HL-60 (cell line): ENCODE data around the gene CITED2.

Experiments used
- DNase-seq, 2 experiments: peaks; one replicate each; pipeline ENCODE4 v3.0.0-alpha.2; 2010 to 2020; ENCODE audit warnings: low read depth in 1 of 2, low spot score in 1 of 2
- H3K27ac ChIP-seq: fragments of 250-450 bp; sonication (Bioruptor Pico); replicated peaks from 2 replicates; pipeline ENCODE4 v1.5.1; 2020; ENCODE audit warnings: mild to moderate bottlenecking, moderate library complexity
- H3K27me3 ChIP-seq: fragments of 250-450 bp; sonication (Bioruptor Pico); 2 replicates; pipeline ENCODE4 v1.5.1; 2021; ENCODE audit warnings: mild to moderate bottlenecking, moderate library complexity; ENCODE audit not compliant: insufficient read depth, poor library complexity, severe bottlenecking
- H3K4me3 ChIP-seq: replicated peaks from 2 replicates; pipeline ENCODE4 v1.5.1; 2011; ENCODE audit warnings: mild to moderate bottlenecking, control low read depth, low read length; ENCODE audit not compliant: insufficient read depth
- GABPA ChIP-seq: IDR thresholded peaks from 2 replicates; pipeline ENCODE4 v1.6.1; 2012; ENCODE audit warnings: low read depth
- POLR2AphosphoS5 ChIP-seq: IDR thresholded peaks from 2 replicates; pipeline ENCODE4 v1.6.1; 2012; ENCODE audit warnings: low read depth
- REST ChIP-seq: IDR thresholded peaks from 2 replicates; pipeline ENCODE4 v1.6.1; 2012; ENCODE audit warnings: low read depth; ENCODE audit not compliant: insufficient replicate concordance
- SPI1 ChIP-seq: IDR thresholded peaks from 2 replicates; pipeline ENCODE4 v1.6.1; 2012; ENCODE audit warnings: low read depth, mild to moderate bottlenecking, borderline replicate concordance
- TF ChIP-seq, protein P1 (sequence below): IDR thresholded peaks from one replicate; pipeline ENCODE4 v1.5.1; 2011; ENCODE audit warnings: low read length, control low read depth, inconsistent platforms; ENCODE audit not compliant: insufficient read depth

CITED2 gene

GRCh38 chr6:139334806-139335446 lies 39.5 kb downstream of the CITED2 start:
- no peak for TF ChIP-seq SPI1
- no peak for TF ChIP-seq GABPA
- no peak for TF ChIP-seq REST
- TF ChIP-seq, protein P1, sequence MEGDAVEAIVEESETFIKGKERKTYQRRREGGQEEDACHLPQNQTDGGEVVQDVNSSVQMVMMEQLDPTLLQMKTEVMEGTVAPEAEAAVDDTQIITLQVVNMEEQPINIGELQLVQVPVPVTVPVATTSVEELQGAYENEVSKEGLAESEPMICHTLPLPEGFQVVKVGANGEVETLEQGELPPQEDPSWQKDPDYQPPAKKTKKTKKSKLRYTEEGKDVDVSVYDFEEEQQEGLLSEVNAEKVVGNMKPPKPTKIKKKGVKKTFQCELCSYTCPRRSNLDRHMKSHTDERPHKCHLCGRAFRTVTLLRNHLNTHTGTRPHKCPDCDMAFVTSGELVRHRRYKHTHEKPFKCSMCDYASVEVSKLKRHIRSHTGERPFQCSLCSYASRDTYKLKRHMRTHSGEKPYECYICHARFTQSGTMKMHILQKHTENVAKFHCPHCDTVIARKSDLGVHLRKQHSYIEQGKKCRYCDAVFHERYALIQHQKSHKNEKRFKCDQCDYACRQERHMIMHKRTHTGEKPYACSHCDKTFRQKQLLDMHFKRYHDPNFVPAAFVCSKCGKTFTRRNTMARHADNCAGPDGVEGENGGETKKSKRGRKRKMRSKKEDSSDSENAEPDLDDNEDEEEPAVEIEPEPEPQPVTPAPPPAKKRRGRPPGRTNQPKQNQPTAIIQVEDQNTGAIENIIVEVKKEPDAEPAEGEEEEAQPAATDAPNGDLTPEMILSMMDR, result no peak
- TF ChIP-seq POLR2AphosphoS5, result no peak
- Histone ChIP-seq H3K27ac (peak overlapping the region; percentile 90), H3K4me3 (no peak overlapping the region), H3K27me3 (no peaks in the 10 kb centered on the region)
- peak; percentile 41 to 42 for DNase-seq

DNA sequence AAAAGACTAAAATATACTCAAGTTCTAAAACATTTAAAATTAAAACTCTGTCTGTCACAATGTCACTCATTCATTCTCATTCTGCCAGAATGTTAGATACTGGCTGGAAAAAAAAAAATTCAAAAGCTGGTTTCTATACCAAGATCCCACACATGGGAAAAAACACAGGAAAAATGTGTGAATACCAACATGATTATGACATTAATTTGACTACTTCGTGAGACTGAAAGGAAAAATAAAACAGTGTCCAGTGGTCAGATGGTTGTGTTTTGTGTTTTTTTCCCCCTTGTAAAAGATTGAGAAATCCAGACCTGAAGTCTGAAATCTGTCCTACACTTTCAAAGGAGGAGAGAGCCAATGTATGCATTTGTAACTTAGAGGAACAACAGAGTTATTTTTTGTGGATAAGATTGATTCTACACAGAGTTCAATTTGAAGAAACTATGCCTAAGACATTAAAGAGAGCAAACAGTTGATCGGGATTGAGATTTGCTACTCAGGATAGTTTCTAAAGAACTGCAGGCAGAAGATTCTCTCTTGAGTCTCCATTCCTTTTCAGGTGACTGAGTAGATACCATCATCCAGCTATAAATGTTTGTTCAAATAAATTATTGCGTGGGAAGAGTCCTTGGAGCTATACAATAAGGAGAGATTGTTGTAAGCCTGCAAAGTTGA lies 43.5 kb downstream of the CITED2 start:
- Histone ChIP-seq H3K27me3 (no peaks in the 10 kb centered on the region), H3K27ac (0 out of 2 replicates have a peak overlapping the region, but pooled peaks have one; percentile 0), H3K4me3 (no peak overlapping the region)
- TF ChIP-seq SPI1, result no peak
- TF ChIP-seq, protein P1, result no peak
- TF ChIP-seq REST, result no peak
- TF ChIP-seq GABPA, result no peak
- TF ChIP-seq POLR2AphosphoS5, result no peak
- no peak for DNase-seq

DNA sequence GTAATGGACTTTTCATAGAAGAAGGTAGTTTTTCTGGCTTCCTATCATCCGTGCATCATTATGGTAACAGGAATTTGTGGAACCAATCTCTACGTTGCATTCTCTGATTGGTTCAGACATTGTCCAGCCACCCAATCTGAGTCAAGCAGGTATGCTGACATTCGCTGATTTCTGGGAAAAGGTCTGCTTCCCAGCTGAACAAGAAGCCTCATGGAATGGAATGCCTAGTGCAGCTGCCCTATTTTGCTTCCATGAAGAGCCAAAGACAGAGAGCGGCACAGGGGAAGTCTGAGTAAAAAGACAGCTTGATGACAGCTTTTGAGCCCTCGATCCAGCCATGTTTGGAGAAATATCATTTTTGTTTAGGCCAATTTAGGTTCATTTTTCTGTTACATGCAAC lies 44.1 kb downstream of the CITED2 start:
- Histone ChIP-seq H3K27me3 (no peaks in the 10 kb centered on the region), H3K27ac (no peak overlapping the region), H3K4me3 (no peak overlapping the region)
- DNase-seq, result no peak
- no peak for TF ChIP-seq SPI1
- TF ChIP-seq, protein P1, result no peak
- TF ChIP-seq GABPA, result no peak
- no peak for TF ChIP-seq REST
- TF ChIP-seq POLR2AphosphoS5, result no peak
